ENCODE measurements around the gene ZNF425.

GRCh38 chr7:149085866-149086265, 40.3 kb downstream of the ZNF425 start:
- TF ChIP-seq CTCF (IDR thresholded peaks at IDR 0.05) (no peak), EZH2phosphoT487 (IDR thresholded peaks at IDR 0.05) (no peak), EZH2 (IDR thresholded peaks at IDR 0.05) (no peak)
